ENCODE measurements around the gene KRT2. TPM values are rescaled to one million over a fixed set of nuclear protein-coding genes. Genes with fewer than 3 reads are reported as not detected.

The KRT2 gene
- total RNA-seq, 1 donor from 2014 or later: not detected

DNA sequence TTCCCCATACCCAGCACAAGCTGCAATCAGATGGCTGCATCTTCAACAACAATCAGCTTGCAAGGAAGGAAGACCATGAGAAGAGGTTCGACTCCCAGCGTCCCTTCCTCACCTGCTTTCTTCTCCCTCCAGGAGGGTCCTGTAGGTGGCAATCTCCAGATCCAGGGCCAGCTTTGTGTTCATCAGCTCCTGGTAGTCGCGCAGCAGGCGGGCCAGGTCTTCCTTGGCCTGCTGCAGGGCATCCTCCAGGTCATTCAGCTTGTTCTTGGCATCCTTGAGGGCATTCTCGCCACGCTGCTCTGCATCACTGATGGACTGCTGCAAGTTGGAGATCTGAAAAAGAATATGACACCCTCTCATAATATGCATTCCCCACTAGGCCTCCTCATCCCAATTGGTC, 24.2 kb upstream of the KRT2 start:
- H3K27me3 Mint-ChIP-seq (ENCODE audit: unreplicated experiment): peaks cover 41% of the 10 kb centered on the region
- no peaks in the 10 kb centered on the region for H3K4me1 Mint-ChIP-seq (ENCODE audit: unreplicated experiment)
- no peak for DNase-seq (ENCODE audit: extremely low spot score, unreplicated experiment)
- H3K4me3 Mint-ChIP-seq (ENCODE audit: unreplicated experiment): no peak overlapping the region
- H3K36me3 Mint-ChIP-seq (ENCODE audit: unreplicated experiment): no peaks in the 10 kb centered on the region
- TF ChIP-seq, protein P1, sequence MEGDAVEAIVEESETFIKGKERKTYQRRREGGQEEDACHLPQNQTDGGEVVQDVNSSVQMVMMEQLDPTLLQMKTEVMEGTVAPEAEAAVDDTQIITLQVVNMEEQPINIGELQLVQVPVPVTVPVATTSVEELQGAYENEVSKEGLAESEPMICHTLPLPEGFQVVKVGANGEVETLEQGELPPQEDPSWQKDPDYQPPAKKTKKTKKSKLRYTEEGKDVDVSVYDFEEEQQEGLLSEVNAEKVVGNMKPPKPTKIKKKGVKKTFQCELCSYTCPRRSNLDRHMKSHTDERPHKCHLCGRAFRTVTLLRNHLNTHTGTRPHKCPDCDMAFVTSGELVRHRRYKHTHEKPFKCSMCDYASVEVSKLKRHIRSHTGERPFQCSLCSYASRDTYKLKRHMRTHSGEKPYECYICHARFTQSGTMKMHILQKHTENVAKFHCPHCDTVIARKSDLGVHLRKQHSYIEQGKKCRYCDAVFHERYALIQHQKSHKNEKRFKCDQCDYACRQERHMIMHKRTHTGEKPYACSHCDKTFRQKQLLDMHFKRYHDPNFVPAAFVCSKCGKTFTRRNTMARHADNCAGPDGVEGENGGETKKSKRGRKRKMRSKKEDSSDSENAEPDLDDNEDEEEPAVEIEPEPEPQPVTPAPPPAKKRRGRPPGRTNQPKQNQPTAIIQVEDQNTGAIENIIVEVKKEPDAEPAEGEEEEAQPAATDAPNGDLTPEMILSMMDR (IDR thresholded peaks at IDR 0.05): no peak
- H3K9me3 Mint-ChIP-seq (ENCODE audit: unreplicated experiment): no peaks in the 10 kb centered on the region
- no peak overlapping the region for H3K27ac Mint-ChIP-seq (ENCODE audit: unreplicated experiment)

DNA sequence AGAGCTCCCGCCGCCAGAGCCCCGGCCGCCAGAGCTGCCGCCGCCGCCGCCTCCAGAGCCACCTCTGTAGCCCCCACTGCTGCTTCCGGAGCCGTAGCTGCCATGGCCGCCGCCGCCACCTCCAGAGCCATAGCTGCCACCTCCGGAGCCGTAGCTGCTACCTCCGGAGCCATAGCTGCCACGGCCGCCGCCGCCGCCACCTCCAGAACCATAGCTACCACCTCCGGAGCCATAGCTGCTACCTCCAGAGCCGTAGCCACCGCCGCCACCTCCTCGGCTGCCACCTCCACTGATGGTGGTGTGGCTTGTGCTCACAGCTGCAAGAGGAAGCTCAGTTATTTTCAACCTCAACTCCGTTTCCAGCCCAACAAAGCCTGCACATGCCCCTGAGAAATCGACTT, 23.3 kb upstream of the KRT2 start:
- DNase-seq (ENCODE audit: extremely low spot score, unreplicated experiment): no peak
- Mint-ChIP-seq H3K27me3 (ENCODE audit: unreplicated experiment) (peaks cover 38% of the 10 kb centered on the region), H3K9me3 (ENCODE audit: unreplicated experiment) (no peaks in the 10 kb centered on the region), H3K4me3 (ENCODE audit: unreplicated experiment) (no peak overlapping the region), H3K36me3 (ENCODE audit: unreplicated experiment) (no peaks in the 10 kb centered on the region), H3K4me1 (ENCODE audit: unreplicated experiment) (no peaks in the 10 kb centered on the region), H3K27ac (ENCODE audit: unreplicated experiment) (no peak overlapping the region)
- TF ChIP-seq, protein P1 (IDR thresholded peaks at IDR 0.05): no peak

DNA sequence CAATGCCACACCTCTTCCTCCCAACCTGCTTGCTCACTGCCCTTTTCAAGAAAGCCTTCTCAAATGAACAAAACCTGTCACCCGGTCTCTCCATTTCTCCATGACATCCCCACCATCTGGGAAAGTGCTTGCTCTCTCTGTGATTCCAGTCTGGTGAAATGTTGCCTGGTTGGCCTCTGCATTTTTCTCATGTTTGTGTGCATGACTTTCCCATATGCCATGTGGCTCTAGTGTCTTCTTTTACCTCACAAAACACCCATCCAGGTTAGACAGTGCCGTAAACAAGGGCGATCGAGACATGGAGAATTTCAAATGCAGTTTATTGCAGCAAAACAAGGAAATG, 22.4 kb upstream of the KRT2 start:
- Mint-ChIP-seq H3K27ac (ENCODE audit: unreplicated experiment) (no peak overlapping the region), H3K36me3 (ENCODE audit: unreplicated experiment) (no peaks in the 10 kb centered on the region), H3K4me3 (ENCODE audit: unreplicated experiment) (no peak overlapping the region), H3K9me3 (ENCODE audit: unreplicated experiment) (no peaks in the 10 kb centered on the region), H3K27me3 (ENCODE audit: unreplicated experiment) (peaks cover 39% of the 10 kb centered on the region), H3K4me1 (ENCODE audit: unreplicated experiment) (no peaks in the 10 kb centered on the region)
- TF ChIP-seq, protein P1 (IDR thresholded peaks at IDR 0.05): no peak
- DNase-seq (ENCODE audit: extremely low spot score, unreplicated experiment): no peak

DNA sequence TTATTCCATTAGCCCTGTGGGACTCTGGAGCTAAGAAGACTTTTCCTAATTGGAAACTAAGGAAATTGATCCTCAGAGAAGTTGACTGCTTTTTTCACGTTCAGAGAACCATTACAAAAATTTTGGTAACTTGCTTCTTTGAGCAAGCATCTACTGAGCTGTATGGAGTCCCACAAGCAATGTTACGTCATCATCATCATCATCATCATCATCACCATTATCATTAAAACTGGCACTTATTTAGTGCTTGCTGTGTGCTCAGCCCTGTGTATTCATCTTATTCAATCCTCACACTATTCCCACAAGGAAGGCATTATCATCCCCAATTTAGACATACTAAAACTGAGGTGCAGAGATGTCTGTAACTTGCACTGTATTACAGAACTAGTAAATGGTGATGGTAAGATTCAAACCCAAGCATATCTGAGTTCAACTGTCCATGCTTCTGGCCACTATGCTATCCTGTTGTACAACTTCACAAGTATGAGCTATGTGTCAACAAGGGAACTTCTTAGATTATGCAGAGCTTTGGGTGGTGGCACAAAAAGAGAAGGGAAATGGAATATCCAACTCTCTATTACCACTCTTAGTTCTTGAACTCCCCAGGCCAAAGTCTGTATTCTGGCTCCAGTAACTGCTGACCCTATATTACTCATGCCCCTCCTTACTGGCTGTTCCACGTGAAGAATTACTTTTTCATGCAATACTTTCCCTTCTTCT, 21.9 kb upstream of the KRT2 start:
- DNase-seq (ENCODE audit: extremely low spot score, unreplicated experiment): no peak
- TF ChIP-seq, protein P1 (IDR thresholded peaks at IDR 0.05): no peak
- no peaks in the 10 kb centered on the region for H3K9me3 Mint-ChIP-seq (ENCODE audit: unreplicated experiment)
- H3K4me1 Mint-ChIP-seq (ENCODE audit: unreplicated experiment): no peaks in the 10 kb centered on the region
- no peaks in the 10 kb centered on the region for H3K36me3 Mint-ChIP-seq (ENCODE audit: unreplicated experiment)
- H3K27ac Mint-ChIP-seq (ENCODE audit: unreplicated experiment): no peak overlapping the region
- H3K4me3 Mint-ChIP-seq (ENCODE audit: unreplicated experiment): no peak overlapping the region
- peaks cover 37% of the 10 kb centered on the region for H3K27me3 Mint-ChIP-seq (ENCODE audit: unreplicated experiment)

DNA sequence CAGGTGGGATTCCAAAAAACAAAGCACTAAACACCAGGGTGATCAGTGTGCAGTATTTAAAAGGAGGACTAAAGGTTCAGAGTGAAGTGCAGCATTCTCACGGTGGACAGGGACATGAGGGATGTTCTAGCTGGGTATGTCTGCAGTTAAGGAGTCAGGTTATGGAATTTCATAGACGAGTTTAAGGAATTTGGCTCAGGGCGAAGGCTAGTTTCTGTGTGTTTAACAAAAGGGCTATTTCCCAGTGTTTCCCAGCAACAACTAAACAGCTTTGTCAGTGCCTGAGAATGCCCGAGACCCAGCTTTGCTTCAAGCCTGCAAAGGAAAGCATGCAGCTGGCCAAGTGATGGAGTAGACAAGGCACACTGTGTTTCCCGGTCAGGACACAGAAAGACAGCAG, 21.2 kb upstream of the KRT2 start:
- TF ChIP-seq, protein P1 (IDR thresholded peaks at IDR 0.05): no peak
- Mint-ChIP-seq H3K4me3 (ENCODE audit: unreplicated experiment) (no peak overlapping the region), H3K36me3 (ENCODE audit: unreplicated experiment) (no peaks in the 10 kb centered on the region), H3K27me3 (ENCODE audit: unreplicated experiment) (peaks cover 37% of the 10 kb centered on the region), H3K4me1 (ENCODE audit: unreplicated experiment) (no peaks in the 10 kb centered on the region), H3K27ac (ENCODE audit: unreplicated experiment) (no peak overlapping the region), H3K9me3 (ENCODE audit: unreplicated experiment) (no peaks in the 10 kb centered on the region)
- no peak for DNase-seq (ENCODE audit: extremely low spot score, unreplicated experiment)
